GM21825 (cell line): ENCODE results near the gene PAX8.

Experiments
- ATAC-seq: cut with Tn5 transposase; IDR thresholded peaks from one replicate; pipeline ENCODE4 v1.9.1; 2021; ENCODE audit warnings: mild to moderate bottlenecking, moderate library complexity; ENCODE audit not compliant: unreplicated experiment

Gene PAX8

GRCh38 chr2:113224647-113225236, 54.0 kb downstream of the PAX8 start:
- no peak for ATAC-seq

- no peak for ATAC-seq
Observed at GRCh38 chr2:113223813-113224212, 54.9 kb downstream of the PAX8 start.

GRCh38 chr2:113221846-113222245, 56.9 kb downstream of the PAX8 start:
- no peak for ATAC-seq

GRCh38 chr2:113220970-113221708, 57.6 kb downstream of the PAX8 start:
- ATAC-seq = no peak

GRCh38 chr2:113219889-113220641, 58.7 kb downstream of the PAX8 start:
- ATAC-seq = no peak

- ATAC-seq = no peak
Observed at GRCh38 chr2:113219525-113219888, 59.2 kb downstream of the PAX8 start.

GRCh38 chr2:113219092-113219441, 59.7 kb downstream of the PAX8 start:
- ATAC-seq = no peak

GRCh38 chr2:113218283-113219091, 60.2 kb downstream of the PAX8 start:
- ATAC-seq = no peak

GRCh38 chr2:113217455-113218282, 61.1 kb downstream of the PAX8 start:
- ATAC-seq = no peak

GRCh38 chr2:113216891-113217454, 61.7 kb downstream of the PAX8 start:
- no peak for ATAC-seq

- ATAC-seq = no peak
Observed at GRCh38 chr2:113216321-113216720, 62.4 kb downstream of the PAX8 start.

- ATAC-seq = no peak
Observed at GRCh38 chr2:113215056-113215455, 63.7 kb downstream of the PAX8 start.

GRCh38 chr2:113214141-113214540, 64.6 kb downstream of the PAX8 start:
- no peak for ATAC-seq

- ATAC-seq = no peak
Observed at GRCh38 chr2:113213061-113213930, 65.4 kb downstream of the PAX8 start.

GRCh38 chr2:113212245-113213060, 66.3 kb downstream of the PAX8 start:
- ATAC-seq = no peak

GRCh38 chr2:113211226-113212105, 67.3 kb downstream of the PAX8 start:
- no peak for ATAC-seq

- no peak for ATAC-seq
Observed at GRCh38 chr2:113209646-113210171, 69.0 kb downstream of the PAX8 start.
